MV-4-11 (cell line): ENCODE data around the gene SAP30BP.

Source experiments
- DNase-seq: peaks from one replicate; lab custom pipeline; 2025; lab: John Stamatoyannopoulos, UW

SAP30BP gene

GRCh38 chr17:75739174-75739573 lies 72.0 kb downstream of the SAP30BP start:
- DNase-seq: no peak

- no peak for DNase-seq
These were observed 72.7 kb downstream of the SAP30BP start for GRCh38 chr17:75739801-75740200.

GRCh38 chr17:75740215-75740614 lies 73.1 kb downstream of the SAP30BP start:
- DNase-seq: no peak

GRCh38 chr17:75740631-75741077 lies 73.5 kb downstream of the SAP30BP start:
- DNase-seq: no peak

GRCh38 chr17:75742337-75742736 lies 75.2 kb downstream of the SAP30BP start:
- DNase-seq: no peak

- DNase-seq: no peak
These were observed 76.6 kb downstream of the SAP30BP start for GRCh38 chr17:75743625-75744206.

- DNase-seq: no peak
These were observed 81.6 kb downstream of the SAP30BP start for GRCh38 chr17:75748706-75749105.

GRCh38 chr17:75749545-75750389 lies 82.6 kb downstream of the SAP30BP start:
- DNase-seq: peak; percentile 40

GRCh38 chr17:75750661-75751423 lies 83.7 kb downstream of the SAP30BP start:
- no peak for DNase-seq

- no peak for DNase-seq
These were observed 84.7 kb downstream of the SAP30BP start for GRCh38 chr17:75751676-75752404.

- DNase-seq: no peak
These were observed 85.2 kb downstream of the SAP30BP start for GRCh38 chr17:75752405-75752709.

GRCh38 chr17:75752802-75753513 lies 85.8 kb downstream of the SAP30BP start:
- DNase-seq: no peak

- DNase-seq: peak; percentile 60
These were observed 86.6 kb downstream of the SAP30BP start for GRCh38 chr17:75753514-75754377.

GRCh38 chr17:75754378-75755204 lies 87.5 kb downstream of the SAP30BP start:
- DNase-seq: no peak

GRCh38 chr17:75755205-75755901 lies 88.2 kb downstream of the SAP30BP start:
- DNase-seq: peak; percentile 46

GRCh38 chr17:75755990-75756389 lies 88.9 kb downstream of the SAP30BP start:
- peak; percentile 45 for DNase-seq

GRCh38 chr17:75756451-75757085 lies 89.4 kb downstream of the SAP30BP start:
- DNase-seq: no peak

GRCh38 chr17:75757086-75757681 lies 90.0 kb downstream of the SAP30BP start:
- DNase-seq: no peak
